ENCODE measurements around the gene ADNP. TPM values are rescaled to one million over a fixed set of nuclear protein-coding genes. Genes with fewer than 3 reads are reported as not detected.

The ADNP gene
- polyA plus RNA-seq, 1 donor from 2014 or later = 78.5 TPM

GRCh38 chr20:50857348-50857747 is 73.9 kb downstream of the ADNP start:
- Histone ChIP-seq H3K4me3 (ENCODE audit: low read length) (no peak overlapping the region), H3K79me2 (replicated peaks; ENCODE audit: insufficient read depth, low read length) (no peaks in the 10 kb centered on the region), H3K9me3 (ENCODE audit: low read length) (no peaks in the 10 kb centered on the region), H3K9me2 (ENCODE audit: insufficient read depth, low read length) (no peaks in the 10 kb centered on the region), H3K36me3 (ENCODE audit: insufficient read depth, low read length) (no peaks in the 10 kb centered on the region), H3K9ac (ENCODE audit: low read length) (no peak overlapping the region), H3F3A (ENCODE audit: insufficient read depth, low read length, poor library complexity, severe bottlenecking) (no peaks in the 10 kb centered on the region), H4K20me1 (ENCODE audit: insufficient read depth) (no peaks in the 10 kb centered on the region), H3K27ac (ENCODE audit: low read length) (no peak overlapping the region), H3K4me2 (ENCODE audit: low read length) (no peak overlapping the region), H2AFZ (ENCODE audit: low read depth, low read length) (no peak overlapping the region), H3K27me3 (ENCODE audit: insufficient read depth, low read depth, low read length) (no peaks in the 10 kb centered on the region)
- no peak for TF ChIP-seq EP300 (conservative IDR thresholded peaks at IDR 0.05; ENCODE audit: poor library complexity, severe bottlenecking)
- TF ChIP-seq SMC3 (conservative IDR thresholded peaks at IDR 0.05; ENCODE audit: poor library complexity) = no peak
- TF ChIP-seq POLR2AphosphoS5 (IDR thresholded peaks at IDR 0.05) = no peak
- no peak for TF ChIP-seq EZH2 (IDR thresholded peaks at IDR 0.05; ENCODE audit: borderline replicate concordance, insufficient read depth, low read length, poor library complexity, severe bottlenecking)
- TF ChIP-seq CTCF (IDR thresholded peaks at IDR 0.05; ENCODE audit: poor library complexity, severe bottlenecking) = no peak
- TF ChIP-seq TAF1 (IDR thresholded peaks at IDR 0.05; ENCODE audit: low read depth) = no peak
- no peak for TF ChIP-seq MXI1 (conservative IDR thresholded peaks at IDR 0.05; ENCODE audit: poor library complexity, severe bottlenecking)
- no peak for TF ChIP-seq REST (IDR thresholded peaks at IDR 0.05; ENCODE audit: borderline replicate concordance)
- no peak for TF ChIP-seq RAD21 (conservative IDR thresholded peaks at IDR 0.05)

- no peaks in the 10 kb centered on the region for H3K36me3 ChIP-seq (ENCODE audit: insufficient read depth, low read length)
- no peaks in the 10 kb centered on the region for H3K9me2 ChIP-seq (ENCODE audit: insufficient read depth, low read length)
- H4K20me1 ChIP-seq (ENCODE audit: insufficient read depth) = no peaks in the 10 kb centered on the region
- TF ChIP-seq MXI1 (conservative IDR thresholded peaks at IDR 0.05; ENCODE audit: poor library complexity, severe bottlenecking) (no peak), EZH2 (IDR thresholded peaks at IDR 0.05; ENCODE audit: borderline replicate concordance, insufficient read depth, low read length, poor library complexity, severe bottlenecking) (no peak), REST (IDR thresholded peaks at IDR 0.05; ENCODE audit: borderline replicate concordance) (no peak), TAF1 (IDR thresholded peaks at IDR 0.05; ENCODE audit: low read depth) (no peak), SMC3 (conservative IDR thresholded peaks at IDR 0.05; ENCODE audit: poor library complexity) (no peak), RAD21 (conservative IDR thresholded peaks at IDR 0.05) (no peak), POLR2AphosphoS5 (IDR thresholded peaks at IDR 0.05) (no peak), CTCF (IDR thresholded peaks at IDR 0.05; ENCODE audit: poor library complexity, severe bottlenecking) (no peak), EP300 (conservative IDR thresholded peaks at IDR 0.05; ENCODE audit: poor library complexity, severe bottlenecking) (no peak)
- no peaks in the 10 kb centered on the region for H3K79me2 ChIP-seq (replicated peaks; ENCODE audit: insufficient read depth, low read length)
- no peaks in the 10 kb centered on the region for H3F3A ChIP-seq (ENCODE audit: insufficient read depth, low read length, poor library complexity, severe bottlenecking)
- H3K4me3 ChIP-seq (ENCODE audit: low read length) = no peak overlapping the region
- H3K9me3 ChIP-seq (ENCODE audit: low read length) = no peaks in the 10 kb centered on the region
- H3K27ac ChIP-seq (ENCODE audit: low read length) = no peak overlapping the region
- no peak overlapping the region for H3K4me2 ChIP-seq (ENCODE audit: low read length)
- no peaks in the 10 kb centered on the region for H3K27me3 ChIP-seq (ENCODE audit: insufficient read depth, low read depth, low read length)
- no peak overlapping the region for H2AFZ ChIP-seq (ENCODE audit: low read depth, low read length)
- H3K9ac ChIP-seq (ENCODE audit: low read length) = no peak overlapping the region
Measured at GRCh38 chr20:50856475-50857041, 74.7 kb downstream of the ADNP start.

Data from neural cell (in vitro differentiated cells).